GM18499 (cell line): ENCODE data around the gene MOAP1.
"Not testable (repeated sequence)": the region's sequence is repeated elsewhere in the genome, so short reads cannot be mapped to it uniquely, and the experiment has no call there.

Experiments
- ATAC-seq: cut with Tn5 transposase; IDR thresholded peaks from one replicate; pipeline ENCODE4 v1.9.1; 2021; ENCODE audit warnings: moderate number of reproducible peaks; ENCODE audit not compliant: insufficient read depth, unreplicated experiment

MOAP1 gene, protein sequence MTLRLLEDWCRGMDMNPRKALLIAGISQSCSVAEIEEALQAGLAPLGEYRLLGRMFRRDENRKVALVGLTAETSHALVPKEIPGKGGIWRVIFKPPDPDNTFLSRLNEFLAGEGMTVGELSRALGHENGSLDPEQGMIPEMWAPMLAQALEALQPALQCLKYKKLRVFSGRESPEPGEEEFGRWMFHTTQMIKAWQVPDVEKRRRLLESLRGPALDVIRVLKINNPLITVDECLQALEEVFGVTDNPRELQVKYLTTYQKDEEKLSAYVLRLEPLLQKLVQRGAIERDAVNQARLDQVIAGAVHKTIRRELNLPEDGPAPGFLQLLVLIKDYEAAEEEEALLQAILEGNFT

DNA sequence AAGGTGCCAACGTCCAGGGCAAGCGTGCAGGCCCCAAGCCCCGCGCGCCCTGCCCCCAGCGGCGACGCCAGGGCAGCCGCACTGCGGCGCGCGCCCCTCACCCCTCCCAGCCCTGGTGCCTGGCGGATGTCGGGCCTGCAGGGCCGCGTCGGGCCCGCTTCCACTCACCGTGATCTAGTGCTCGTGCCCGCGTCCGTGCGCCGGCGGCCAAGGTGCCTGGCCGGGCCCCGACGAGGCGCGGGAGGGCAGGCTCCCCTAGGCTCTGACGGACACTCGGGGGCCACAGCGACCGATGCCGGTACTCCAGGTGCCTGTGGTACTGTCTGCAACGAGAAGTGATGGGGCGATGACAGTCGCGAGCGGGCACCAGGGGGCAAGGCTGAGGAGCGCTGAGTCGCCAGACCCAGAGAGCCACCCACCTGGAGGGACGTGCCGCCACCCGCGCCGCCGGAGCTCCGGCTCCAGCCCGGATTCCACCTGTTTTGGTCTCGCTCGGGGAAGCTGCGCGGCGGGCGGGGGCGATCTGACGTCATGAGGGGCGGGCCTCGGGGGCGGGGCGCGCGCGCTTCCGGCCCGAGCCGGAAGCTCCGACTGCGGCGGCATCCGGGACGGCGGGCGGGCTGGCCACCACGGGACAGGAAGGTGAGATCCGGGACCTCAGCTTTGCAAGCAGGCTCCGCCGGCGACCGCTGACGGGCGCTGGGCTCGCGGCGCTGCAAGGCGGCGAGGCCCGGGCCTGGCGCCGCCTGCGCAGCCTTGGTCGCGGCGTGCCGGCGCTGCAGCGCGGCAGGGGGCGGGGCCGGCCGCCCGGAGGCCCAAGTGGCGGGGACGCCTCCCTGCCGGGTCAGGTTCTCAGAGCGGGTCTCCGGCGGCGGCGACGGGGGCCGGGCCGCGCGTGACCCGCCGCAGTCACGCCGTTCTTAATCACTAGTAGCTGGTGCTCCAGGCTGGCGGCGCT, at the start of gene MOAP1, which contains the start of gene LYSET:
Gene MOAP1, minus strand, starts transcription at position 507 of the 958 bp plus-strand sequence. CDS start 655 bp downstream, outside the sequence.
Gene LYSET, plus strand, starts transcription at position 927 of the 958 bp plus-strand sequence. CDS start 89 bp downstream, outside the sequence.
- peak; percentile 70 for ATAC-seq

DNA sequence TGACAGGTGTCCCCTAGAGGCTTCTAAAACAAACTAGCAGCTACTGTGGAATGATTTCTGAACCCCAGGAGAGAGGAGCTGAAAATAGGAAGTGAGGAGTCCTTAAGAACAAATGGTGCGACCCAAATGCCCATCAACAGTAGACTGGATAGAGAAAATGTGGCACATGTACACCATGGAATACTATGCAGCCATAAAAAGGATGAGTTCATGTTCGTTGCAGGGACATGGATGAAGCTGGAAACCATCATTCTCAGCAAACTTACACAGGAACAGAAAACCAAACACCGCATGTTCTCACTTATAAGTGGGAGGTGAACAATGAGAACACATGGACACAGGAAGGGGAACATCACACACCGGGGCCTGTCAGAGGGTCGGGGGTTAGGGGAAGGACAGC, 48.4 kb upstream of the MOAP1 start:
- not testable (repeated sequence) for ATAC-seq

- ATAC-seq = no peak
These were observed 47.5 kb upstream of the MOAP1 start for GRCh38 chr14:93232159-93232558.

DNA sequence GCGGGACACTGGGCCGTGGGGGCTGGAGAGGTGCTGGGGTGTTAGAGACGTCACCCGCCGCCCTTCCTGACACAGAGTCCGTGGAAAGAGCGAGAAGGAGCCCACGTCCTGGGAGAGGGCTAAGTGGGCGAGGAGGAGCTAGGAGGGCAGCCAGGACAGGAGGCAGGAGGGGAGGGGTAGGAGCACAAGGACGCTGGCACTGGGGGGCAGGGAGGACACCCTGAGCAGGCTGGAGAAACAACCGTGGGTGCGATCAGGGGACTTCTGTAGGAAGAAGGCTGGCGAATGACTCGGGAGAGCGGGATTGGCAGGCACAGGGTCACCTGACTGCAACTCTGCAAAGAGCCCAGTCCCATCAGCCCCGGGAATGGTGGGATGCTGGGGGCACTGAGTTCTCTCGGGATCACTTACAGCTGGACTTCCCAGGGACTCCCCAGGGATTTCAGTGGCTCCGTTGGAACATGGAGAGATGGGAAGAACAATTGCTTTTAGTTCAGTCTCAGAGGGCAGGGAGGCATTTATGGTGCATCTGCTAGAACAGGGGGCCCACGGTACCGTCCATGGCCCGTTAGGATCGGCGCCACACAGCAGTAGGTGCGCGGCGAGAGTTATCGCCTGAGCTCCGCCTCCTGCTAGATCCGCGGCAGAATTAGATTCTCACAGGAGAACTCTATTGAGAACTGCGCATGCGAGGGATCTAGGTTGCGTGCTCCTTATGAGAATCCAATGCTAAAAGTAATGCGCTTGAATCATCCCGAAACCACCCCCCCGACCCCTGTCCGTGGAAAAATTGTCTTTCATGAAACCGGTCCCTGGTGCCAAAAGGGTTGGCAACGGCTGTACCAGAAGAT, 46.7 kb upstream of the MOAP1 start:
- no peak for ATAC-seq

DNA sequence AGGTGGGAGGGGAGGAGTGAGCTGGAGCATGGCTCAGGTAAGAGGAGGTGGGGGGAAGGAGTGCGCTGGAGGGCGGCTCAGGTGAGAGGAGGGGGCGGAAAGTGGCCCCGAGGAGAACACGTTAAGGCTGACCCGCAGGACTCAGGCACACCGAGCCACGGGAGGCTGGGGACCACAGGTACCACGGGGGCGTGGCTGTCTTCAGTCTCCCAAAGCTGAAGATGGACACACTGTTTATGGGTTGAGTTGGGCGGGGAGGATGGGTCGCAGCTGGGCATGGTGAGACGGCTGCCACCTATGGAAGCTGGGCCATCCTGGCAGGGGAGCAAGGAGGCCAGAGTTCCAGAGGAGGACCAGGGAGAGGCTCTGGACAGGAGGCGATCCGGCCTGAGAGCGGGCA, 45.8 kb upstream of the MOAP1 start:
- ATAC-seq = no peak

GRCh38 chr14:93228550-93228949, 43.9 kb upstream of the MOAP1 start:
- ATAC-seq = no peak

- no peak for ATAC-seq
These were observed 38.9 kb upstream of the MOAP1 start for GRCh38 chr14:93223565-93223964.

- no peak for ATAC-seq
These were observed 35.8 kb upstream of the MOAP1 start for GRCh38 chr14:93220509-93220908.

- ATAC-seq = peak; percentile 78
These were observed 34.5 kb upstream of the MOAP1 start for GRCh38 chr14:93219103-93219726.

DNA sequence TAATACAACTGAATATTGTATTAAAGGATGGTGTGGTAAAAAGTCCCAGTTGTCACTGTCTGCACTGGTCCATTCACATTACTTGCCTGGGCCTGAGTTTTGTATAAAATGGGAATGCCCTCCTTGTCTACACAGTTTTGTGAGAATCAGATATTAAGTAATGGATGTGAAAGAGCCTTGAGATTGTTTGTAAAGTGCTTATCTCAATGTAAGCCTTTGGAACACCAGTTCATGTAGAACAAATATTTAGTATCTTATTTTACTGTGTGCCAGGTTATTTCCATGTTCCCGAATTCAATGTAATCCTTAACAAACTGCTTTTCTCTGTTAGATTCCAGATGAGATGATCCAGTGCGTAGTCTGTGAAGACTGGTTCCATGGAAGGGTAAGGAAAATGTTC, 29.9 kb upstream of the MOAP1 start:
- ATAC-seq = no peak

GRCh38 chr14:93212432-93212831, 27.7 kb upstream of the MOAP1 start:
- peak; percentile 69 for ATAC-seq

DNA sequence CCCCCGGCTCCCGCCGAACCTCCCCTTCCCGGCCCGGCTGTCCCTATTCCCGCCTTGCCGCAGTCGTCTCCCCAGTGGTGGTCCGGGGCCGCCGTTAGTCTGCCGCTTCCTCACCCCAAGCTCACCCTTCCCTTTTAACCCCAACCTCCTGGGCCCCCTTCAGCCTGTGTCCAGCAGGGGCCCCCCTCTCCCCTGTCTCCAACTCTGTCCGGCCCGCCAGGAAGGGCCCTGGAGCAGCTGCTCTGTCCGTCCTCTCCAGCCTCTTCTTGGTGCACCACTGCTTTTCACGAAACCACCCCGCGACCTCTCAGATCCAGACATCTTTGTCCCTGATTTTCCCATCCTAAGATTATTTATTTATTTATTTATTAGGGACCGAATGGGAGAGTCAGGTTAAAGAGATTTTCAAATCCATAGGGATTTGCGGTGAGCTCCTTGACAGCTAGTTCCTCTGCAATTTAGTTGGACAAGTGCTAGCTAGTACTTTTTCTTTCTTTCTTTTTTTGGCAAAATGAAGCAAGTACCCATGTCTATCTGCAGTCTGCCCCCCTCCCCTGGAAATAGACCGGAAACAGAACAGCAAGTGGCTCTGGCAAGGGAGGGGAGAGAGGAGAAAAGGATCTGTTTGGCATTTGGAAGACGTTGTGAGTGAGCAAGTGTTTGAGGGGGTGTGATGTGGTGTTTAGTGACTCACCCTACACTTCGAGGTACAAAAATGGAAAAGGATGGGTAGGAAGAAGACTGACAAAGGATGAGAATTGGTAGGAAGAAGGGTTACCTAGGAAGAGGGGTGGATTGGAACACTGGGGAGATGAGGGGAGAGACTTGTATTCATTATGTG, 23.0 kb upstream of the MOAP1 start:
- peak; percentile 10 for ATAC-seq

DNA sequence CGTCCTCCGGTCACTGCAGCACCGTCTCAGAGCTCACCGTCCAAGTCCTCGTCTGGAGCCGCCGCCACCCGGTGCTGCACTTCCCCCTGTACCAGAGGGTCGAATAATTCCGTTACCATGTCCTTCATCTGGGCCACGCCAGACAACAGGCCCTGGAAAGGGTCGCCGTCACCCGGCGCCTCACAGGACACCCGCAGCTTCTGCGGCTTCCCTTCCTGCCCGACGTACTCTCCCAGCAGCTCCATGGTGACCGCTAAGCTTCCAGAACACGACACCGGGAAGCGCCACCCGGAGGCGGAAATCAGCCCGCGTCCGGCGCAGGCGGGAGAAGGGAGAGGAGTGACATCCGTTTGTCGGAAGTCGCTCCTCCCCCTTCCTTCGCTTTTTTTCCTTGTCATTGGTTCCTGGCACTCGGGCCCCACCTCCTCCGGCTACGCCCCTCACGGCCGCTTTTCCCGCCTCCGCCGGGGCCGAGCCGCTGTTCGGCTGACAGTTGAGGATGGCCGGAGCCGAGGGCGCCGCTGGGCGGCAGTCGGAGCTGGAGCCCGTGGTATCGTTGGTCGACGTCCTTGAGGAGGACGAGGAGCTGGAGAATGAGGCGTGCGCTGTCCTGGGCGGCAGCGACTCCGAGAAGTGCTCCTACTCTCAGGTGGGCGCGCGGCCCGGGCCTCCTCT, 22.2 kb upstream of the MOAP1 start, which contains the start of the genes GON7 and UBR7:
Gene GON7, minus strand, starts transcription at position 273 of the 675 bp plus-strand sequence. Its CDS starts 28 bp downstream, at position 245.
Gene UBR7, plus strand, starts transcription at position 464 of the 675 bp plus-strand sequence. Its CDS starts 36 bp downstream, at position 500.
- ATAC-seq = peak; percentile 54

GRCh38 chr14:93201155-93201704, 16.5 kb upstream of the MOAP1 start:
- ATAC-seq = no peak

DNA sequence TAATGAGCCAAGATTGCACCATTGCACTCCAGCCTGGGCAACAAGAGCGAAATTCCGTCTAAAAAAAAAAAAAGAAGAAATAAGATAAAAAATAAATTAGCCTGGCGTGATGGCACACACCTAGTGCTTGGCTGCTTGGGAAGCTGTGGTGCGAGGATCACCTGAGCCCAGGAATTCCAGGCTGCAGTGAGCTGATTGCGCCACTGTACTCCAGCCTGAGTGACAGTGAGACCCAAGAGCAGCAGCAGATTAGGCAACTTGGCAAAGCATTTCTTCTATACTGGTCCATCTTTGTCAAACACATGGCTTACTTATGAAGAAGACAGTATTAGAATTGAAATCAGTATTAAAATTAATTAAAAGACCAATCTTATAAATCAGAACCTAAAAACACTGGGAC, 15.9 kb upstream of the MOAP1 start:
- no peak for ATAC-seq

DNA sequence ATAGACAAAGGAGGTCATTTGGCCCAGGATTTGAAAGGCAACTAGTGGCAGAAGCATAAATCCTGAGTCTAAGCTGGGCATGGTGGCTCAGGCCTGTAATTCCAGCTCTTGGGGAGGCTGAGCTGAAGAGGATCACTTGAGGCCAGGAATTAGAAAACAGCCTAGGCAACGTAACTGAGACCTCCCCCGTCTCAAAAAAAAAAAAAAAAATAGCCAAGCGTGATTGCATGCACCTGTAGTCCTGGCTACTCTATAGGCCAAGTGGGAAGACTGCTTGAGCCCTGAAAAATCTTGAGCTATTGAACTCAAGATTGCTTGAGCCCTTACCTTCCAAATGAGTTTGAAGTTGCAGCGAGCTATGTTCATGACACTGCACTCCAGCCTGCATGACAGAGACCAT, 14.3 kb upstream of the MOAP1 start:
- ATAC-seq = no peak

DNA sequence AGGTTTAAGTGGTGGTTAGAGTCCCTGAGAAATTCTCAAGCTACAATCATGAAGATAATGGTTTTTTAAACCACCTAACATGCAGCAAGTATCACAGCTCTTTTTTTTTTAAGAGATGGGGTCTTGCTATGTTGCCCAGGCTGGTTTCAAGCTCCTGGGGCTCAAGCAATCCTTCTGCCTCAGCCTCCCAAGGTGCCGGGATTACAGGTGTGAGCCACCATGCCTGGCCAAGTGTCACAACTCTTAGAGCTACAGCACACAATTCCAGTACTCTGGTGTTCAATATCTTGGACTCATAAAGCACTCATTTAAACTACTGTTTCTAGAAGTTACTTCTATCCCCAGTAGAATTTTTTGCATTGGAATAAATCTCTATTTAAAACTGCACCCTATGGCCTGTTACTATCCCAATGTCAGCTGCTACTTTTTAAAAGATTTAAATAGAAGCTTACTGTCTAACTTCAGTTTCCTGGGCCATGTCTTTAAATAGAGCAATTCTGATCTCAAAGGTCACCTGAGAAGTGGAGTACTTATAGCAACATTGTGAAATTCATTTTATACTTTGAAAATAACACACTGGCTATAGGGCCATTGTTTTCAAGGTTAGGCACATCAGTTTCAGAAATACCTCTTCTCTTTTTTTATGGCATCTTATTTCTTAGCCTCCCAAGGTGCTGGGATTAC, 10.8 kb upstream of the MOAP1 start:
- ATAC-seq = no peak
